ENCODE results near the gene ZNF862. TPM values are rescaled to one million over a fixed set of nuclear protein-coding genes. Genes with fewer than 3 reads are reported as not detected.

Gene ZNF862
- total RNA-seq, 2 experiments from 2014 or later = 44.1 to 45.6 TPM

DNA sequence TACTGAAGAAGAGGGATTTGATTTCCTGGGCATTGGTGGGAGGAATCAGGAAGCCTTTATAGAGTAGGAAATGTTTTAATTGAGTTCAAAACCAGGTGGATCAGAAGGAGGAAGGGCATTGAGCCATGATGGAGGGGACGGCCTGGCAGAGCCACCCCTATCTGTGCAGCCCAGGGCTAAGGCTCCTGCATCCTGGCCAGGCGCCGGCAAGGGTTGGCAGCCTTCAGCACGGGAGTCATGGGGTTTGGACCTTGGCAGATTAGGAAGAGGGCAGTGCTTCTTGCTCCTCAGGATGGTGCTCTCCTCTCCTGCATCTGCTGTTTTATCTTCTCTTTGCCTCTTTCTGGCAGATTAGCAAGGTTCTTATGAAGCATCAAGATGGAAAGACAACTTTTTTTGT lies 12.5 kb downstream of the ZNF862 start:
- DNase-seq (no peak), ATAC-seq (ENCODE audit: low read depth) (no peak)
- H3K27ac Mint-ChIP-seq = no peak overlapping the region
- no peak overlapping the region for H3K4me3 Mint-ChIP-seq
- H3K36me3 Mint-ChIP-seq = peaks cover 10% of the 10 kb centered on the region
- POLR2A ChIA-PET = interaction anchor here (1.8 to 2.3 kb wide), 3 partner anchors 12 to 19 kb away, joined by 4 to 23 read pairs (median 5); partner anchors contain the start of gene ZNF862
- no peaks in the 10 kb centered on the region for H3K9me3 Mint-ChIP-seq
- H3K27me3 Mint-ChIP-seq = no peaks in the 10 kb centered on the region
- H3K4me1 Mint-ChIP-seq = peaks cover 17% of the 10 kb centered on the region

DNA sequence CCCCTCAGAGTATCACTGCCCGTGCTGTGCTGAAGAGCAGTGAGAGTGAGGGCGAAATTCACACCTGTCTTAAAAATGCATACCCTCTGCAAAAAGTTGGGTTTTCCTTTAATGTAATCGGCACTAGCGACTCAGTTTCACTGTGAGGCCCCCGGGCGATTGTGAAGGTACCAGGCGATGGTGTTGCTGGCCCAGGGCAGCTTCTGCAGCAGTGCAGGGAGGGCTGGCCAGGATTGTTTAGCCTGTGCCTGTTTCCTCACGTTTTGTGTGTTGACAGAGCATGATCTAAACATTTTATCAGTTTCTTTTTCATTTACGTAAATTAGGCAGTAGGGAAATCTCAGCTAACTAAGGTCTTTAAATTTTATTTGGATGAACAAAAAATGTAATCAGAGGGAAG lies 13.3 kb downstream of the ZNF862 start:
- POLR2A ChIA-PET = no interaction called here
- no peak overlapping the region for H3K4me3 Mint-ChIP-seq
- H3K36me3 Mint-ChIP-seq = peaks cover 7% of the 10 kb centered on the region
- no peaks in the 10 kb centered on the region for H3K27me3 Mint-ChIP-seq
- ATAC-seq (ENCODE audit: low read depth) (no peak), DNase-seq (no peak)
- H3K27ac Mint-ChIP-seq = no peak overlapping the region
- no peaks in the 10 kb centered on the region for H3K9me3 Mint-ChIP-seq
- peaks cover 23% of the 10 kb centered on the region for H3K4me1 Mint-ChIP-seq

DNA sequence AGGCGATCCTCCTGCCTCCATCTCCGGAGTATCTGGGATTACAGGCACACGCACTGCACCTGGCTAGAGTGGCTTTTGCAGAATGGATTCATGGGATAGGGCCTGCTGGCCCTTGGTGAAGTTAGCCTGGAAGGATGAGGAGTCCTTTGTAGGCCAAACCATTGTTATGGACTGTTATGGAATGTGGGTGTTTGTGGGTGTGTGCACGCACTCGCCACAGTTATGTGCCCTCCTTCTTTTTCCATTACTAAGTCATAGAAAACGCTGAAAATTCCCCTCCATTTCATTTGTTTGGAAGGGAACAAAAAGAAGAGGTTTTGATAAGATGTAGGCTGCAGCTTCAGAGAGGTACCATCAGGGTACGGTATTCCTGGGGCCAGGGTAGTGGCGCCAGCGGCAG lies 15.0 kb downstream of the ZNF862 start:
- H3K27ac Mint-ChIP-seq = no peak overlapping the region
- H3K9me3 Mint-ChIP-seq = no peaks in the 10 kb centered on the region
- no peak for ATAC-seq (ENCODE audit: low read depth)
- no peak for DNase-seq
- H3K4me1 Mint-ChIP-seq = peaks cover 37% of the 10 kb centered on the region
- H3K4me3 Mint-ChIP-seq = no peak overlapping the region
- no peaks in the 10 kb centered on the region for H3K27me3 Mint-ChIP-seq
- POLR2A ChIA-PET = no interaction called here
- peaks cover 7% of the 10 kb centered on the region for H3K36me3 Mint-ChIP-seq

DNA sequence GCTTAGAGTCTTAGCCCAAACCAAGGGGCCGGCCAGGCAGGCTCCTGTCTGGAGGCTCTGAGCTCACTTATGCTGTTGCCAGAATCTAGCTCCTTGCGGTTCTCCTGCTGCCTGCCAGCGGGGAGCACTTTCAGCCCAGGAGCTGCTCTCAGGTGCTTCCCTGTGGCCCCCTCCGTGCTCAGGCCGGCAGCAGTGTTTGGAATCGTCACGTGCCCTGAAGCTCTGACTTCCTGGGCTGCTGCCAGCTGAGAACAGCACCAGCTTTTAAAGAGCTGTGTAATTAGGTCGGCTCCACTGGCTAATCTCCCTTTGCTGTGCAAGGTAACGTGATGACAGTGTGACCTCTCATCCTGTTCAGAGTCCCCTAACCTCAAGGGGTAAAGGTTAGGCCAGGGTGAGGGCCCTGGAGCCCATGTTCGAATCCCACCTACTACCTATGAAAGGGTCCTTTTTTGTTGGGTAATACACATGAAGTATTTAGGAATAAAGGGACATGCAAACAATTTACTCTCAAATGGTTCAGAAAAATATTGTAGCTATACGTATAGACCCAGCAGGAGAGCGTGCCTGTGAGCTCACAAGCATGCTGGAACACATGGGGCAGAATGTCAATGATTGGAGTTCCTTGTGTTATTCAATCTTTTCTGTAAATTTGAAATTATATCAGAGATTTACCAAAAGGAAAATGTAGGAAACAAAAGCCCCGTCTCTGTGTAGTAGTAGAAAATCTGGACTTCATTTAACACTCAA lies 16.6 kb downstream of the ZNF862 start:
- Mint-ChIP-seq H3K27me3 (no peaks in the 10 kb centered on the region), H3K4me3 (no peak overlapping the region), H3K9me3 (no peaks in the 10 kb centered on the region), H3K27ac (no peak overlapping the region), H3K36me3 (peaks cover 10% of the 10 kb centered on the region), H3K4me1 (peaks cover 44% of the 10 kb centered on the region)
- ATAC-seq (ENCODE audit: low read depth) = peak; percentile 11
- POLR2A ChIA-PET = interaction anchor here (0.6 to 1.2 kb wide), 3 partner anchors 10 to 17 kb away, joined by 3 to 4 read pairs (median 4); no protein-coding TSS in a partner anchor
- no peak for DNase-seq

DNA sequence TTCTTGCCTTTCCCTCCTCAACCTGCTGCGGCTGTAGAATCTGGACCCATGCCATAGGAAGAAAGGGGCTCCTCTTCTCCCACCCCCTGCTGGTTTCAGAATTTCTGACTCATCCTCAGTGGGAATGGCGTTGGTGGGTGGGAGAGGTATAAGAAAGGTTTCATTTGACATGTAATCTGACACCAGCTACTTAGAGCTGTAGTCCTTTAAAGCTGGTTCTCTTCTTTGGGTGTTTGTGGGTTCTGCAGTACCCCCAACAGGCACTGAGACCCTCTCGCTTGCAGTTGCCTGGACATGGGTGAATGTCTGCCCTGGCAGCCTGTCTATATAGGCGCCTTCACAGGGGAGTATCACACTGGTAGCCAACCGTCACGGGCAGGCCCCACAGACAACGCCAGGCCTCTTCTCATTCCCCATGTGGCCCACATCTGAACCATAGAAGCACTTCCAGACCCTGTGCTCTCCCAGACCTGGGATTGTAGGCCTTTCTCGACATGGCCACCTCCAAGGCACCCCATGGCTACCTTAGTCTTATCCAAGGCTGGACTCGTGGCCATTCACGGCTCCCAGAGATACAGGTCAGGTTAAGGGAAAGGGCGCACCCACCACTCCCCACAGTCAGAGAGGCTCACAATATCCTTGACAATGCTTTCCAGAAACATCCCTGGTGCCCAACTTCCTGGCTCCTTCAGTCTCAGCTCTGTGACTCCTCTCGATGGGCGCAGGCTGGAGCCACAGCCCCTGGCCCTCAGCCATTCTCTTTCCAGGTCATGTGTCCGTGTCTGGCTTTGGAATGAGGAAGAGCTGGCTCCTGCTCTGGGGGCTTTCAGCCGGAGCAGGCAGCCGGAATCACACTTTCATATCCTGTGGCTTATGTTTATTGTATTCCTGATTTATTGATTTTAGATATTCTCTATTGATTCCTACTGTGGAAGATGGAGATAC lies 17.5 kb downstream of the ZNF862 start:
- H3K36me3 Mint-ChIP-seq = peaks cover 18% of the 10 kb centered on the region
- DNase-seq (no peak), ATAC-seq (ENCODE audit: low read depth) (no peak)
- POLR2A ChIA-PET = interaction anchor here (1.0 to 1.2 kb wide), 3 partner anchors 10 to 16 kb away, joined by 3 to 4 read pairs (median 4); no protein-coding TSS in a partner anchor
- no peak overlapping the region for H3K4me3 Mint-ChIP-seq
- H3K9me3 Mint-ChIP-seq = no peaks in the 10 kb centered on the region
- H3K27ac Mint-ChIP-seq = no peak overlapping the region
- H3K4me1 Mint-ChIP-seq = peaks cover 41% of the 10 kb centered on the region
- no peaks in the 10 kb centered on the region for H3K27me3 Mint-ChIP-seq

DNA sequence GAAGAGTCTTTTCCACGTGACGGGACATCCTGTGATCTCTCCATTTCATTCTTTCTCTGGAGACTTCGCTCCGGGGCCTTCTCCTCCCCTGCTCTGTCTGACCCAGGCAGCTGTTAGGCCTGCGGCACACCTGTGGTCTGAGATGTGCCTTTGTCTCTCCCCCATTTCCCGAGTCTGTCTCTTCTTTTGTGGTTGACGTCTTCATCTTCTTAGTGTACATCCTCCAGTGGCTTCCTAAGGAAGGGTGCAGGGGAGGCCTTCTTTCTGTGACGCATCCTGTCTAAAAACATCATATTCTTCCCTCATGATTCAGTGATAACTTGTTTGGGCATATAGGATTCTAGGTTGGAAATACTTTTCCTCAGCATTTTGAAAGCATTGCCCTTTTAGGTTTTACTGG lies 18.4 kb downstream of the ZNF862 start:
- H3K9me3 Mint-ChIP-seq = no peaks in the 10 kb centered on the region

DNA sequence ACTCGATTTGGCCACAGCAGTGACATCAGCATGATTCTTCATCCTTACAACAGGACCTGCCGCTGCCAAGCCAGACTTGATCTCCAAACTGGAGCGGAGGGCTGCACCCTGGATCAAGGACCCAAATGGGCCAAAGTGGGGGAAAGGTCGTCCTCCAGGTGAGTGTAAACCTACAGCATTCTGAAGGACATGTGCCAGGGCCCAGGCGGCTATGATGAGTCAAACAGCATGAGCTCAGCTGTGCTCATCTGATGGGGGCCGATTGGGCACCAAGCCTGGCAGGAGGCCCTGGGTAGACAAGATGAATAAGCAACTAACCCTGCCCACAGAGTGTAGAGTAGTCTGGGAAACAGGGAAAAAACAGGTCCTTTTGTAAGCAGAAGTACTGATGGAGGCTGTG lies 21.2 kb downstream of the ZNF862 start:
- POLR2A ChIA-PET = no interaction called here
- H3K36me3 Mint-ChIP-seq = peaks cover 32% of the 10 kb centered on the region
- no peak for ATAC-seq (ENCODE audit: low read depth)
- no peak overlapping the region for H3K4me3 Mint-ChIP-seq
- no peaks in the 10 kb centered on the region for H3K27me3 Mint-ChIP-seq
- no peak overlapping the region for H3K27ac Mint-ChIP-seq
- H3K4me1 Mint-ChIP-seq = peaks cover 61% of the 10 kb centered on the region
- DNase-seq = no peak
- H3K9me3 Mint-ChIP-seq = no peaks in the 10 kb centered on the region

More for the DNA sequence above, 18.4 kb downstream of the ZNF862 start:
- H3K27ac Mint-ChIP-seq = peak overlapping the region; percentile 69
- DNase-seq (no peak), ATAC-seq (ENCODE audit: low read depth) (peak; percentile 91)
- peaks cover 21% of the 10 kb centered on the region for H3K36me3 Mint-ChIP-seq
- POLR2A ChIA-PET = interaction anchor here (1.0 kb wide), 1 partner anchor 9 kb away, joined by 4 read pairs; no protein-coding TSS in a partner anchor
- H3K4me1 Mint-ChIP-seq = peaks cover 42% of the 10 kb centered on the region
- H3K4me3 Mint-ChIP-seq = peak overlapping the region; percentile 66
- no peaks in the 10 kb centered on the region for H3K27me3 Mint-ChIP-seq

DNA sequence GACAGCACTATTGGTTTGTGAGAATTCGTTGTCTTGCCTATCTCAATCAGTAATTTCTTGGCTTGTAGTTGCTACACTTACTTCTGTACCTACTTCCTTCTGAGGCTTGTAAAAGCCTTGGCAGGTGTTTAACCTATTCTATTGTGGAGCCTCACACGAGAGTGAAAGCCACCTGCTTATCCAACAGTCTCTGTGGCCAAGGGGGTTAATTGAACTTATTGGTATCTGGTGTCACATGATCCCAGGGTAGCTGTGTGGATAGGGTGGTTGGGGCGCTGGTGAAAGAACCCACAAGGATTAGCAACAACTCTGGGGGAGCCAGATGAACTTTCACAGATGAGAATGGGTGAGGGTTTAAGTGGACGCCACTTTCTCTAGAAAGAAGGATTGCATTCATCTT lies 21.7 kb downstream of the ZNF862 start:
- DNase-seq (no peak), ATAC-seq (ENCODE audit: low read depth) (no peak)
- Mint-ChIP-seq H3K36me3 (peaks cover 33% of the 10 kb centered on the region), H3K4me1 (peaks cover 60% of the 10 kb centered on the region), H3K27me3 (no peaks in the 10 kb centered on the region), H3K27ac (no peak overlapping the region), H3K9me3 (no peaks in the 10 kb centered on the region), H3K4me3 (no peak overlapping the region)
- POLR2A ChIA-PET = no interaction called here

DNA sequence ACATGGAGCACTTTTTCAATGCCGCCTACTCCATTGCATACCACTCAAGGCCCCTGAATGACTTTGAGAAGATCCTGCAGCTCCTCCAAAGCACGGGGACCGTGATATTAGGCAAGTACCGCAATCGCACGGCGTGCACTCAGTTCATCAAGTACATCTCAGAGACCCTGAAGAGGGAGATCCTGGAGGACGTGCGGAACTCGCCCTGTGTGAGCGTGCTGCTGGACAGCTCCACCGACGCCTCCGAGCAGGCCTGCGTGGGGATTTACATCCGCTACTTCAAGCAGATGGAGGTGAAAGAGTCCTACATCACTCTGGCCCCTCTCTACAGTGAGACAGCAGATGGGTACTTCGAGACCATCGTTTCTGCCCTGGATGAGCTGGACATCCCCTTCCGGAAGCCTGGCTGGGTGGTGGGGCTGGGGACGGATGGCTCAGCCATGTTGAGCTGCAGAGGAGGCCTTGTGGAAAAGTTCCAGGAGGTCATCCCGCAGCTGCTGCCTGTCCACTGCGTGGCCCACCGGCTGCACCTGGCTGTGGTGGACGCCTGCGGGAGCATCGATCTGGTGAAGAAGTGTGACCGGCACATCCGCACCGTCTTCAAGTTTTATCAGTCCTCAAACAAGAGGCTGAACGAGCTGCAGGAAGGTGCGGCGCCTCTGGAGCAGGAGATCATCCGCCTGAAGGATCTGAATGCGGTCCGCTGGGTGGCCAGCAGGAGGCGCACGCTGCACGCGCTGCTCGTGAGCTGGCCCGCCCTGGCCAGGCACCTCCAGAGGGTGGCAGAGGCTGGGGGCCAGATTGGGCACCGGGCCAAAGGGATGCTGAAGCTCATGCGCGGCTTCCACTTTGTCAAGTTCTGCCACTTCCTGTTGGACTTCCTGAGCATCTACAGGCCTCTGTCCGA lies 22.9 kb downstream of the ZNF862 start:
- Mint-ChIP-seq H3K4me3 (no peak overlapping the region), H3K9me3 (no peaks in the 10 kb centered on the region), H3K27ac (no peak overlapping the region), H3K4me1 (peaks cover 62% of the 10 kb centered on the region), H3K27me3 (no peaks in the 10 kb centered on the region), H3K36me3 (peaks cover 37% of the 10 kb centered on the region)
- POLR2A ChIA-PET = interaction anchor here (2.2 kb wide), 1 partner anchor 21 kb away, joined by 6 read pairs; no protein-coding TSS in a partner anchor
- DNase-seq = no peak
- ATAC-seq (ENCODE audit: low read depth) = no peak

DNA sequence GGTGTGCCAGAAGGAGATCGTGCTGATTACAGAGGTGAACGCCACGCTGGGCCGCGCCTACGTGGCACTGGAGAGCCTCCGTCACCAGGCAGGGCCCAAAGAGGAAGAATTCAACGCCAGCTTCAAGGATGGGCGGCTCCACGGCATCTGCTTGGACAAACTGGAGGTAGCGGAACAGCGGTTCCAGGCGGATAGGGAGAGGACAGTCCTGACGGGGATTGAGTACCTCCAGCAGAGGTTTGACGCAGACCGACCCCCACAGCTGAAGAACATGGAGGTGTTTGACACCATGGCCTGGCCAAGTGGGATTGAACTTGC lies 23.5 kb downstream of the ZNF862 start:
- Mint-ChIP-seq H3K4me1 (peaks cover 62% of the 10 kb centered on the region), H3K36me3 (peaks cover 37% of the 10 kb centered on the region), H3K4me3 (no peak overlapping the region), H3K27me3 (no peaks in the 10 kb centered on the region), H3K9me3 (no peaks in the 10 kb centered on the region), H3K27ac (no peak overlapping the region)
- POLR2A ChIA-PET = interaction anchor here (2.2 kb wide), 1 partner anchor 21 kb away, joined by 6 read pairs; no protein-coding TSS in a partner anchor
- ATAC-seq (ENCODE audit: low read depth) = no peak
- no peak for DNase-seq

DNA sequence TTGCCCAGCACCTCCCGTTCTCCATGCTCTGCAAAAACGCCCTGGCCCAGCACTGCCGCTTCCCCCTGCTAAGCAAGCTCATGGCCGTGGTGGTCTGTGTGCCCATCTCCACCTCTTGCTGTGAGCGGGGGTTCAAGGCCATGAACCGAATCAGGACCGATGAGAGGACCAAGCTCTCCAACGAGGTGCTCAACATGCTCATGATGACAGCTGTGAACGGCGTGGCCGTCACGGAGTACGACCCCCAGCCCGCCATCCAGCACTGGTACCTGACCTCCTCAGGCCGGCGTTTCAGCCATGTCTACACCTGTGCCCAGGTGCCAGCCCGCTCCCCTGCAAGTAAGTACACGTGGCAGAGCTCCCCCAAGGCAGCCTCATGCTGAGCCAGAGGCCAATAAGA lies 24.0 kb downstream of the ZNF862 start:
- Mint-ChIP-seq H3K27ac (no peak overlapping the region), H3K27me3 (no peaks in the 10 kb centered on the region), H3K4me1 (peaks cover 64% of the 10 kb centered on the region), H3K4me3 (no peak overlapping the region), H3K36me3 (peaks cover 37% of the 10 kb centered on the region), H3K9me3 (no peaks in the 10 kb centered on the region)
- ATAC-seq (ENCODE audit: low read depth) = no peak
- no peak for DNase-seq
- POLR2A ChIA-PET = interaction anchor here (2.2 to 3.8 kb wide), 2 partner anchors 20 to 23 kb away, joined by 6 to 23 read pairs; partner anchors contain the start of gene ZNF862

DNA sequence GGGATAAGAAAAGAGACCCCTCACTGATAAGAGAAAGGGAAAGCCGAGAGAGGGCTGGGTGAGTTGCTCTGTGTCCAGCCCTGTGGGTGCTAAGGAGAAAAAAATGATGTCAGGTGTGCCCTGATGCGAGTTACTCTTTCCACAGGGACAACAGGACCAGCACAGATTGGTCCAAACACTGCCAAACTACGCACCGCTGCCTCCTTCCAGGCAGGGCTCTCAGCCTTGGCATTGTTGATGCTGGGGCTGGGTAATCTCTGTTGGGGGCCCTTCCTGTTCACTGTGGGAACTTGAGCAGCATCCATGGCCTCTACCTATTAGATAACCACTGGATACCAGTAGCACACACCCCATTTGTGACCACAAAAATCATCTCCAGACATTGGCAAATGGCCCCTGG lies 25.3 kb downstream of the ZNF862 start:
- DNase-seq (no peak), ATAC-seq (ENCODE audit: low read depth) (no peak)
- Mint-ChIP-seq H3K4me1 (peaks cover 65% of the 10 kb centered on the region), H3K27ac (peak overlapping the region; percentile 92), H3K36me3 (peaks cover 37% of the 10 kb centered on the region), H3K27me3 (no peaks in the 10 kb centered on the region), H3K9me3 (no peaks in the 10 kb centered on the region), H3K4me3 (no peak overlapping the region)
- POLR2A ChIA-PET = interaction anchor here (2.2 to 3.8 kb wide), 2 partner anchors 19 to 25 kb away, joined by 6 to 23 read pairs; partner anchors contain the start of gene ZNF862

All from activated naive CD8-positive, alpha-beta T cell treated with anti-CD3 and anti-CD28 coated beads, Interleukin-2, amount 10 ng/mL, durations not matched to agents 7 days and 5 days (primary cell).